ENCODE data around the gene SAP25. TPM values are rescaled to one million over a fixed set of nuclear protein-coding genes. Genes with fewer than 3 reads are reported as not detected.

Gene SAP25
- total RNA-seq, 1 donor from 2014 or later: 1.9 TPM

- FAIRE-seq (no peak), DNase-seq (ENCODE audit: low read depth) (no peak)
- H3K27ac Mint-ChIP-seq (ENCODE audit: unreplicated experiment): peak overlapping the region; percentile 34
- Histone ChIP-seq H3K4me1 (ENCODE audit: insufficient read depth, low read length) (peaks cover 36% of the 10 kb centered on the region), H3K27ac (ENCODE audit: low read depth, low read length) (peak overlapping the region; percentile 62), H3K4me2 (ENCODE audit: low read length) (peak overlapping the region; percentile 97), H3K9ac (ENCODE audit: low read length) (peak overlapping the region; percentile 81), H3K36me3 (ENCODE audit: insufficient read depth, low read length) (peaks cover 4% of the 10 kb centered on the region), H3K79me2 (ENCODE audit: insufficient read depth, low read length) (peaks cover 6% of the 10 kb centered on the region), H3K9me3 (ENCODE audit: insufficient read depth, low read depth, low read length) (no peaks in the 10 kb centered on the region), H2AFZ (ENCODE audit: low read depth, low read length) (peak overlapping the region; percentile 77), H3K27me3 (ENCODE audit: insufficient read depth, low read length) (no peaks in the 10 kb centered on the region), H3K4me3 (ENCODE audit: insufficient read depth, low read depth, low read length) (peak overlapping the region; percentile 64), H4K20me1 (ENCODE audit: insufficient read depth, low read length) (peaks cover 9% of the 10 kb centered on the region)
- peaks cover 4% of the 10 kb centered on the region for H3K4me1 Mint-ChIP-seq (ENCODE audit: low read depth, unreplicated experiment)
- TF ChIP-seq, protein P1, sequence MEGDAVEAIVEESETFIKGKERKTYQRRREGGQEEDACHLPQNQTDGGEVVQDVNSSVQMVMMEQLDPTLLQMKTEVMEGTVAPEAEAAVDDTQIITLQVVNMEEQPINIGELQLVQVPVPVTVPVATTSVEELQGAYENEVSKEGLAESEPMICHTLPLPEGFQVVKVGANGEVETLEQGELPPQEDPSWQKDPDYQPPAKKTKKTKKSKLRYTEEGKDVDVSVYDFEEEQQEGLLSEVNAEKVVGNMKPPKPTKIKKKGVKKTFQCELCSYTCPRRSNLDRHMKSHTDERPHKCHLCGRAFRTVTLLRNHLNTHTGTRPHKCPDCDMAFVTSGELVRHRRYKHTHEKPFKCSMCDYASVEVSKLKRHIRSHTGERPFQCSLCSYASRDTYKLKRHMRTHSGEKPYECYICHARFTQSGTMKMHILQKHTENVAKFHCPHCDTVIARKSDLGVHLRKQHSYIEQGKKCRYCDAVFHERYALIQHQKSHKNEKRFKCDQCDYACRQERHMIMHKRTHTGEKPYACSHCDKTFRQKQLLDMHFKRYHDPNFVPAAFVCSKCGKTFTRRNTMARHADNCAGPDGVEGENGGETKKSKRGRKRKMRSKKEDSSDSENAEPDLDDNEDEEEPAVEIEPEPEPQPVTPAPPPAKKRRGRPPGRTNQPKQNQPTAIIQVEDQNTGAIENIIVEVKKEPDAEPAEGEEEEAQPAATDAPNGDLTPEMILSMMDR (IDR thresholded peaks at IDR 0.05; ENCODE audit: insufficient read depth, low read depth, low read length): no peak
- no peak for TF ChIP-seq EZH2 (IDR thresholded peaks at IDR 0.05; ENCODE audit: insufficient read depth, low read length)
- no peaks in the 10 kb centered on the region for H3K9me3 Mint-ChIP-seq (ENCODE audit: unreplicated experiment)
- peak overlapping the region; percentile 80 for H3K4me3 Mint-ChIP-seq (ENCODE audit: unreplicated experiment)
- H3K36me3 Mint-ChIP-seq (ENCODE audit: low read depth, unreplicated experiment): peaks cover 6% of the 10 kb centered on the region
- peaks cover 9% of the 10 kb centered on the region for H3K27me3 Mint-ChIP-seq (ENCODE audit: low read depth, unreplicated experiment)
These were observed 30.0 kb upstream of the SAP25 start for GRCh38 chr7:100603726-100604027.

DNA sequence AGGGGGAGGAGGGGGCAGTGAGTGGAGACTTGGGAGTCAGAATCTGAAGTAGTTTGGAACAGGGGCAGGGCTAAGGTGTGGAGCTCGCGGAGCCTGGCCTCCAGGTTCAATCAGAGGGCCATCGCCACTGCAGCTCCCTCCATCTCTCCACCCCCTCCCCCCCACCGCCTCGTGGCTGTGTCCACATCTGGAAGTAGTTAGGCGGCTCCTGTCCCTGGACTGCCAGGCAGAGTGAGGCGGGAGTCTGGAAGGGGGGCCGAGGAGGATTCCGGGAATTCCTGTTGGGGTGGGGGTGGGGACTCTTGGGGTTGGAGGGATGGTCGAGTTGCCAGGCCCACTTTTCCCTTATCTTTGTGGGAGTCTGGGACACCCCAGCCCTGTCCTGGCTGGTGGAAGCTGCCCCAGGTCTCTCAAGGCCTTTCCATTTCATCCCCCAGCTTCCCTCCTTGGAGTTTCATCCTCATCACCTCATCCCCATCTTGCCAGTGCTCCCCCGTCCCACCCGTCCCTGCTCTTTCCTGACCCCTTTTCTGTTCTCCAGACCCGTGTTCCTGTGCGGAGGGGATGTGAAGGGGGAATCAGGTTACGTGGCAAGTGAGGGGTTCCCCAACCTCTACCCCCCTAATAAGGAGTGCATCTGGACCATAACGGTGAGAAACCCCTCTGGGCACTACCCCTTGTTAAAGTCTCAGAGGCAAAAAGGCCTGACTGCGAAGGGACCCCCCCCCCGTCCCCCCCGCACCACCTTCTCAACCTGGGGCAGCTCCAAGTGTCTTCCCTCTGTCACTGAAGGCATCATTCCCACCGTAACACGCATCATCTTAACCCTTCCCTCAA is 29.4 kb upstream of the SAP25 start:
- Histone ChIP-seq H3K36me3 (ENCODE audit: insufficient read depth, low read length) (peaks cover 3% of the 10 kb centered on the region), H3K9me3 (ENCODE audit: insufficient read depth, low read depth, low read length) (no peaks in the 10 kb centered on the region), H3K4me3 (ENCODE audit: insufficient read depth, low read depth, low read length) (peak overlapping the region; percentile 66), H3K4me1 (ENCODE audit: insufficient read depth, low read length) (peaks cover 36% of the 10 kb centered on the region), H3K4me2 (ENCODE audit: low read length) (peak overlapping the region; percentile 97), H4K20me1 (ENCODE audit: insufficient read depth, low read length) (peaks cover 9% of the 10 kb centered on the region), H3K79me2 (ENCODE audit: insufficient read depth, low read length) (peaks cover 6% of the 10 kb centered on the region), H2AFZ (ENCODE audit: low read depth, low read length) (peak overlapping the region; percentile 77), H3K9ac (ENCODE audit: low read length) (peak overlapping the region; percentile 81), H3K27me3 (ENCODE audit: insufficient read depth, low read length) (no peaks in the 10 kb centered on the region), H3K27ac (ENCODE audit: low read depth, low read length) (peak overlapping the region; percentile 63)
- H3K4me1 Mint-ChIP-seq (ENCODE audit: low read depth, unreplicated experiment): peaks cover 7% of the 10 kb centered on the region
- FAIRE-seq: no peak
- TF ChIP-seq, protein P1 (IDR thresholded peaks at IDR 0.05; ENCODE audit: insufficient read depth, low read depth, low read length): no peak
- no peak for TF ChIP-seq EZH2 (IDR thresholded peaks at IDR 0.05; ENCODE audit: insufficient read depth, low read length)
- H3K27me3 Mint-ChIP-seq (ENCODE audit: low read depth, unreplicated experiment): peaks cover 9% of the 10 kb centered on the region
- H3K36me3 Mint-ChIP-seq (ENCODE audit: low read depth, unreplicated experiment): peaks cover 6% of the 10 kb centered on the region
- DNase-seq (ENCODE audit: low read depth): peak; percentile 76
- no peak overlapping the region for H3K27ac Mint-ChIP-seq (ENCODE audit: unreplicated experiment)
- peak overlapping the region; percentile 80 for H3K4me3 Mint-ChIP-seq (ENCODE audit: unreplicated experiment)
- no peaks in the 10 kb centered on the region for H3K9me3 Mint-ChIP-seq (ENCODE audit: unreplicated experiment)

DNA sequence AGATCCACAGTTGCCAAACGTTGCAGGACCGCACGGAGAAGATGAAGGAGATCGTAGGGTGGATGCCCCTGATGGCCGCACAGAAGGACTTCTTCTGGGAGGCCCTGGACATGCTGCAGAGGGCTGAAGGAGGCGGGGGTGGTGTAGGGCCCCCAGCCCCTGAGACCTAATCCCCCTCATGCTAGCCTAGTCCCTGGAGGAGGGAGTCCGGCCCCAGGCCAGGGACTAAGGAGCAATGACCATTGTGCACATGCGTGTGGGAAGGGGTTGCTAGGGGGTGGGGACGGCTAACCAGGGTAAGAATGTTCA is 27.0 kb upstream of the SAP25 start:
- TF ChIP-seq, protein P1 (IDR thresholded peaks at IDR 0.05; ENCODE audit: insufficient read depth, low read depth, low read length): no peak
- no peak for TF ChIP-seq EZH2 (IDR thresholded peaks at IDR 0.05; ENCODE audit: insufficient read depth, low read length)
- H3K9me3 ChIP-seq (ENCODE audit: insufficient read depth, low read depth, low read length): no peaks in the 10 kb centered on the region
- Mint-ChIP-seq H3K36me3 (ENCODE audit: low read depth, unreplicated experiment) (peaks cover 2% of the 10 kb centered on the region), H3K4me1 (ENCODE audit: low read depth, unreplicated experiment) (peaks cover 7% of the 10 kb centered on the region), H3K27me3 (ENCODE audit: low read depth, unreplicated experiment) (peaks cover 7% of the 10 kb centered on the region), H3K4me3 (ENCODE audit: unreplicated experiment) (no peak overlapping the region), H3K27ac (ENCODE audit: unreplicated experiment) (no peak overlapping the region), H3K9me3 (ENCODE audit: unreplicated experiment) (no peaks in the 10 kb centered on the region)
- H3K36me3 ChIP-seq (ENCODE audit: insufficient read depth, low read length): no peaks in the 10 kb centered on the region
- peaks cover 6% of the 10 kb centered on the region for H3K79me2 ChIP-seq (ENCODE audit: insufficient read depth, low read length)
- FAIRE-seq (no peak), DNase-seq (ENCODE audit: low read depth) (no peak)
- H4K20me1 ChIP-seq (ENCODE audit: insufficient read depth, low read length): peaks cover under 1% of the 10 kb centered on the region
- H3K4me2 ChIP-seq (ENCODE audit: low read length): no peak overlapping the region
- H3K27me3 ChIP-seq (ENCODE audit: insufficient read depth, low read length): no peaks in the 10 kb centered on the region
- H3K9ac ChIP-seq (ENCODE audit: low read length): no peak overlapping the region
- no peak overlapping the region for H3K4me3 ChIP-seq (ENCODE audit: insufficient read depth, low read depth, low read length)
- no peak overlapping the region for H3K27ac ChIP-seq (ENCODE audit: low read depth, low read length)
- H2AFZ ChIP-seq (ENCODE audit: low read depth, low read length): no peak overlapping the region
- H3K4me1 ChIP-seq (ENCODE audit: insufficient read depth, low read length): peaks cover 27% of the 10 kb centered on the region

All from astrocyte (in vitro differentiated cells and primary cell).